GM23248 (cell line): ENCODE data around the gene TRAF3IP1. TPM values are rescaled to one million over a fixed set of nuclear protein-coding genes. Genes with fewer than 3 reads are reported as not detected.

Experiments
- DNase-seq: peaks from one replicate; pipeline ENCODE4 v3.0.0-alpha.2; 2015
- H2AFZ ChIP-seq: fragments of 200-600 bp; sonication (generic); 2 replicates; pipeline ENCODE4 v1.6.1; 2016; ENCODE audit warnings: antibody characterized with exemption
- H3F3A ChIP-seq: fragments of 200-600 bp; sonication (generic); 2 replicates; pipeline ENCODE4 v1.6.1; 2016; ENCODE audit warnings: mild to moderate bottlenecking, antibody characterized with exemption, mixed run types; ENCODE audit not compliant: insufficient read depth
- H3K27ac ChIP-seq: fragments of 200-600 bp; sonication (generic); 2 replicates; pipeline ENCODE4 v1.5.1; 2016; ENCODE audit warnings: mild to moderate bottlenecking
- H3K27me3 ChIP-seq: fragments of 200-600 bp; sonication (generic); replicated peaks from 2 replicates; pipeline ENCODE4 v1.6.1; 2016; ENCODE audit warnings: mild to moderate bottlenecking; ENCODE audit not compliant: insufficient read depth
- H3K36me3 ChIP-seq: fragments of 200-600 bp; sonication (generic); 2 replicates; pipeline ENCODE4 v1.6.1; 2016; ENCODE audit warnings: low read depth, mild to moderate bottlenecking
- H3K4me1 ChIP-seq: fragments of 200-600 bp; sonication (generic); 2 replicates; pipeline ENCODE4 v1.6.1; 2016; ENCODE audit warnings: mild to moderate bottlenecking; ENCODE audit not compliant: insufficient read depth
- H3K4me2 ChIP-seq: fragments of 200-600 bp; sonication (generic); one replicate; pipeline ENCODE4 v1.6.1; 2016; ENCODE audit warnings: mild to moderate bottlenecking; ENCODE audit not compliant: unreplicated experiment
- H3K4me3 ChIP-seq: fragments of 200-600 bp; sonication (generic); 2 replicates; pipeline ENCODE4 v1.5.1; 2016; ENCODE audit warnings: mild to moderate bottlenecking
- H3K79me2 ChIP-seq: fragments of 200-600 bp; sonication (generic); 2 replicates; pipeline ENCODE4 v1.6.1; 2016; ENCODE audit warnings: mild to moderate bottlenecking; ENCODE audit not compliant: insufficient read depth
- H3K9ac ChIP-seq: fragments of 200-600 bp; sonication (generic); 2 replicates; pipeline ENCODE4 v1.6.1; 2016; ENCODE audit warnings: mild to moderate bottlenecking
- H3K9me2 ChIP-seq: fragments of 200-600 bp; sonication (generic); 2 replicates; pipeline ENCODE4 v1.6.1; 2016; ENCODE audit warnings: mixed run types, mild to moderate bottlenecking, moderate library complexity; ENCODE audit not compliant: insufficient read depth
- H3K9me3 ChIP-seq: fragments of 200-600 bp; sonication (generic); one replicate; pipeline ENCODE4 v1.6.1; 2017; ENCODE audit warnings: low read depth
- H4K20me1 ChIP-seq: fragments of 200-600 bp; sonication (generic); 2 replicates; pipeline ENCODE4 v1.6.0; 2016; ENCODE audit not compliant: insufficient read depth
- EZH2 ChIP-seq: fragments of 200-600 bp; sonication (generic); IDR thresholded peaks from 2 replicates; pipeline ENCODE4 v1.6.1; 2018; ENCODE audit warnings: antibody characterized with exemption, mild to moderate bottlenecking; ENCODE audit not compliant: insufficient read depth, poor library complexity, severe bottlenecking
- EZH2phosphoT487 ChIP-seq: fragments of 200-600 bp; sonication (generic); IDR thresholded peaks from 2 replicates; pipeline ENCODE4 v1.6.1; 2018; ENCODE audit warnings: antibody characterized with exemption, moderate library complexity, mild to moderate bottlenecking, low read depth; ENCODE audit not compliant: insufficient read depth
- WGBS, 2 experiments: methylation state at CpG; one replicate each; pipeline ENCODE4 v1.1.6; 2015 to 2017; ENCODE audit warnings: low lambda C conversion rate in 2 of 2, low coverage in 1 of 2; ENCODE audit errors: missing lambda C conversion rate in 2 of 2; 5-methylcytosine and 5-hydroxymethylcytosine counted together
- in situ Hi-C: fragments of 300-500 bp; cut with MboI; formaldehyde crosslinking; loops from 2 replicates; pipeline ENCODE4 v1.15.0; 2020
- polyA plus RNA-seq: library from polyadenylated mRNA; unstranded; fragments of >200 nt; fragmentation: Nextera tagmentation; extraction: Ambion mirVana; gene quantifications from 2 replicates; pipeline ENCODE4 v1.2.1, GENCODE V29; 2016
- total RNA-seq: library from RNA; depleted of rRNA; stranded (reverse); fragments of >200 nt; shearing (Covaris generic); gene quantifications from 2 replicates; pipeline ENCODE4 v1.2.3, GENCODE V29; 2014

TRAF3IP1 gene
- total and polyA plus RNA-seq, 2 experiments from 2014 or later, result 9.5 to 10.6 TPM

- Histone ChIP-seq H3K9me2 (no peaks in the 10 kb centered on the region), H3K27me3 (no peaks in the 10 kb centered on the region; the same call in 1 of the 2 replicates), H3K4me1 (no peaks in the 10 kb centered on the region), H2AFZ (no peak overlapping the region), H4K20me1 (no peaks in the 10 kb centered on the region), H3K79me2 (no peaks in the 10 kb centered on the region), H3K9ac (no peak overlapping the region), H3K27ac (no peak overlapping the region), H3K9me3 (no peaks in the 10 kb centered on the region), H3F3A (0 out of 2 replicates have a peak, but pooled peaks cover 4% of the 10 kb centered on the region), H3K4me3 (no peak overlapping the region), H3K36me3 (no peaks in the 10 kb centered on the region), H3K4me2 (no peak overlapping the region)
- DNase-seq, result no peak
- in situ Hi-C loops, result no loop called here
- TF ChIP-seq EZH2, result no peak
- TF ChIP-seq EZH2phosphoT487, result no peak
- WGBS, 2 experiments, result 81 to 85% methylated on average over 6 of the region's 6 CpGs
These were observed 16.2 kb upstream of the TRAF3IP1 start for GRCh38 chr2:238304116-238304515.

DNA sequence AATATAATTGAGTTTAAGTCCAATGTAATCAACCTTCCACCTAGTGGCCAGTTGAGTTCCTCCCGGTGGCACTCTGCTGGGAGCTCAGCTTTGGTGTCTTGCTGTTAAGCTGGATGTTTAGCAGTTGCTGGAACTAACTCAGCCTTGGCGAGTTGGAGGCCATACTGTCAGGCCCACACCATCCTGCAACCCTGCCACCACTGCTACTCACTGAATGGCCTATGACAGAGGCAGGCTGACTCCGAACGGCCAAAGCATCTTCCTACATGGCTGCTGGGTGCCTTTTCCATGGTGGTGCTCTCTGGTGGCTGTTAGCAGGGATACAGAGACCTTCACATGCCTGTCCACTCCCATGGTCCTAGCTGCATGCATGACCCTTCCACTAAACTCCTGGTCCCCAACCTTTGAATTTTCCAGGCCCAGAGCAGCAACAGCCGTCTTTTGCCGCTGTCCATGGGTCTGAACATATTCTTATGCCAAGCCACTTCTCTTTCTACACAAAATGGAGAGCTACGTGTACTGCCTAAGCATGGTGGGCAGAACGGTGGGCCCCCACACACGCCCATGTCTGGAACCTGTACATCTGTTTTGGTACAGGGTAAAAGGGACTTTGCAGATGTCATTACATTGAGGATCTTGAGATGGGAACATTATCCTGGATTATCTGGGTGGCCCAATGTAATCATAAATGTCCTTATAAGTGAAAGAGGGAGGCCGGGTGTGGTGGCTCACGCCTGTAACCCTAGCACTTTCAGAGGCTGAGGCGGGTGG, 15.0 kb upstream of the TRAF3IP1 start:
- Histone ChIP-seq H3K36me3 (no peaks in the 10 kb centered on the region), H3K4me3 (no peak overlapping the region), H3K9ac (no peak overlapping the region), H3K27ac (no peak overlapping the region), H3K27me3 (no peaks in the 10 kb centered on the region), H4K20me1 (no peaks in the 10 kb centered on the region), H2AFZ (no peak overlapping the region), H3K4me2 (no peak overlapping the region), H3K9me2 (no peaks in the 10 kb centered on the region), H3K4me1 (no peaks in the 10 kb centered on the region), H3F3A (0 out of 2 replicates have a peak, but pooled peaks cover 4% of the 10 kb centered on the region), H3K79me2 (no peaks in the 10 kb centered on the region), H3K9me3 (no peaks in the 10 kb centered on the region)
- in situ Hi-C loops, result no loop called here
- DNase-seq, result no peak
- 78% methylated on average over 12 of the region's 12 CpGs for WGBS, 2 experiments
- no peak for TF ChIP-seq EZH2phosphoT487
- no peak for TF ChIP-seq EZH2

DNA sequence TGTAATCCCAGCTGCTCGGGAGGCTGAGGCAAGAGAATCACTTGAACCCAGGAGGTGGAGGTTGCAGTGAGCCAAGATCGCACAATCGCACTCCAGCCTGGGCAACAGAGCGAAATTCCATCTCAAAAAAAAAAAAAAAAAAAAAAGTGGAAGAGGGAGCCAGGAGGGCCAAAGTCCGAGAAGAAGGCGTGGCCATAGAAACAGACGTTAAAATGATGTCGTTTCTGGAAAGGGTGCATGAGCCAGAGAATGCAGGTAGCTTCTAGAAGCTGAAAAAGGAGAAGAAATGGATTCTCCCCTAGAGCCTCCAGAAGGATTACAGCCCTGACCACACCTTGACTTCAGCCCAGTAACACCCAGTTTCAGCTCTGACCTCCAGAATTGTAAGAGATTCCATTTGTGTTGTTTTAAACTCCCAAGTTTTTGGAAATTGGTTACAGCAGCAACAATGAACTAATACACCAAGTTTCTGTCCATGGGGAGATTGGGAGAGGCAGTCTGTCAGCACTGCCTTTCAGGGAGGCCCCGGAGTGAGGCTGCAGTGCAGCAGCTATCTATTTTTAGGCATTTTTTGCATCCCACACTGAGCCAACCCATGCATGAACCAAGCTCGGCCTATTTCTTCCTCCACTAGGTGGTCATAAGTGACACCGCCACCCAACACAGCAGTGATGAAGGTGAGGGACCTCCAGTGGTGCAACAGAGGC, 14.2 kb upstream of the TRAF3IP1 start:
- Histone ChIP-seq H3K4me2 (no peak overlapping the region), H3K9me2 (no peaks in the 10 kb centered on the region), H3K9ac (no peak overlapping the region), H3K27ac (no peak overlapping the region), H2AFZ (no peak overlapping the region), H3K79me2 (no peaks in the 10 kb centered on the region), H4K20me1 (no peaks in the 10 kb centered on the region), H3K4me3 (no peak overlapping the region), H3K4me1 (no peaks in the 10 kb centered on the region), H3K9me3 (no peaks in the 10 kb centered on the region), H3F3A (0 out of 2 replicates have a peak, but pooled peaks cover 4% of the 10 kb centered on the region), H3K36me3 (no peaks in the 10 kb centered on the region), H3K27me3 (no peaks in the 10 kb centered on the region)
- in situ Hi-C loops, result no loop called here
- no peak for DNase-seq
- TF ChIP-seq EZH2phosphoT487 (no peak), EZH2 (no peak)
- 69 to 72% methylated on average over 11 of the region's 11 CpGs for WGBS, 2 experiments

GRCh38 chr2:238306672-238306998, 13.7 kb upstream of the TRAF3IP1 start:
- no peaks in the 10 kb centered on the region for H3K9me3 ChIP-seq
- in situ Hi-C loops, result no loop called here

More at GRCh38 chr2:238306672-238306998, 13.7 kb upstream of the TRAF3IP1 start:
- Histone ChIP-seq H3K9me2 (no peaks in the 10 kb centered on the region), H3K4me1 (no peaks in the 10 kb centered on the region), H3K4me2 (no peak overlapping the region), H3K27ac (no peak overlapping the region), H3K79me2 (no peaks in the 10 kb centered on the region), H3F3A (0 out of 2 replicates have a peak, but pooled peaks cover 3% of the 10 kb centered on the region), H3K4me3 (no peak overlapping the region), H3K36me3 (no peaks in the 10 kb centered on the region), H3K9ac (no peak overlapping the region), H2AFZ (no peak overlapping the region), H4K20me1 (no peaks in the 10 kb centered on the region), H3K27me3 (no peaks in the 10 kb centered on the region)
- 76% methylated on average over 5 of the region's 5 CpGs for WGBS, 2 experiments
- DNase-seq, result no peak
- TF ChIP-seq EZH2 (no peak), EZH2phosphoT487 (no peak)
